Measurements from ENCODE around the gene KRTAP26-1. TPM values are rescaled to one million over a fixed set of nuclear protein-coding genes. Genes with fewer than 3 reads are reported as not detected.

KRTAP26-1 gene
- 1 to 10 TPM in 1 of 4 donors, not detected in 3; 7.8 TPM for total RNA-seq

GRCh38 chr21:30320215-30320614, at the start of gene KRTAP26-1:
KRTAP26-1 (minus strand) TSS chr21:30320315; CDS start chr21:30320035, 280 bp downstream.
- intact Hi-C loops (cut with DNase I; ENCODE audit: low total_unique reads) = no loop called here
- DNase-seq (ENCODE audit: low spot score in 2 of 2) = no peak
- no peak within 1 kb of the TSS for H3K4me3 ChIP-seq (ENCODE audit: low read depth, poor library complexity, severe bottlenecking)
- WGBS, 2 donors = 84 to 95% methylated on average over 2 of the region's 2 CpGs
- TF ChIP-seq POLR2A (IDR thresholded peaks at IDR 0.05) (no peak), CTCF (IDR thresholded peaks at IDR 0.05) (no peak)

- WGBS, 2 donors = 52 to 59% methylated on average over 3 of the region's 3 CpGs
- DNase-seq (ENCODE audit: low spot score in 2 of 2) = no peak
- H3K4me3 ChIP-seq (ENCODE audit: low read depth, poor library complexity, severe bottlenecking) = no peak overlapping the region
- intact Hi-C loops (cut with DNase I; ENCODE audit: low total_unique reads) = loop anchor here (2.0 kb wide), 1 partner anchor 71 kb away; no protein-coding TSS in a partner anchor
- TF ChIP-seq CTCF (IDR thresholded peaks at IDR 0.05) (no peak), POLR2A (IDR thresholded peaks at IDR 0.05) (no peak)
These were observed 35.8 kb upstream of the KRTAP26-1 start for GRCh38 chr21:30355906-30356305.

GRCh38 chr21:30354308-30355005, 34.3 kb upstream of the KRTAP26-1 start:
- H3K4me3 ChIP-seq (ENCODE audit: low read depth, poor library complexity, severe bottlenecking) = no peak overlapping the region
- TF ChIP-seq CTCF (IDR thresholded peaks at IDR 0.05) (no peak), POLR2A (IDR thresholded peaks at IDR 0.05) (no peak)
- DNase-seq (ENCODE audit: low spot score in 2 of 2) = no peak
- WGBS, 2 donors = 66 to 74% methylated on average over 1 of the region's 1 CpG
- intact Hi-C loops (cut with DNase I; ENCODE audit: low total_unique reads) = loop anchor here (2.0 kb wide), 1 partner anchor 70 kb away; no protein-coding TSS in a partner anchor

GRCh38 chr21:30351534-30351933, 31.4 kb upstream of the KRTAP26-1 start:
- intact Hi-C loops (cut with DNase I; ENCODE audit: low total_unique reads) = no loop called here
- 93 to 97% methylated on average over 1 of the region's 1 CpG for WGBS, 2 donors

GRCh38 chr21:30349572-30349971, 29.5 kb upstream of the KRTAP26-1 start:
- TF ChIP-seq CTCF (IDR thresholded peaks at IDR 0.05) (no peak), POLR2A (IDR thresholded peaks at IDR 0.05) (no peak)
- DNase-seq (ENCODE audit: low spot score in 2 of 2) = no peak
- H3K4me3 ChIP-seq (ENCODE audit: low read depth, poor library complexity, severe bottlenecking) = no peak overlapping the region
- 20 to 28% methylated on average over 3 of the region's 3 CpGs for WGBS, 2 donors
- intact Hi-C loops (cut with DNase I; ENCODE audit: low total_unique reads) = loop anchor here (10.0 kb wide), 1 partner anchor 735 kb away; no protein-coding TSS in a partner anchor

More at GRCh38 chr21:30351534-30351933, 31.4 kb upstream of the KRTAP26-1 start:
- no peak overlapping the region for H3K4me3 ChIP-seq (ENCODE audit: low read depth, poor library complexity, severe bottlenecking)
- DNase-seq (ENCODE audit: low spot score in 2 of 2) = no peak
- TF ChIP-seq CTCF (IDR thresholded peaks at IDR 0.05) (no peak), POLR2A (IDR thresholded peaks at IDR 0.05) (no peak)

Data from lower leg skin (tissue), 4 donors.